GM21526 (cell line): ENCODE measurements around the gene ATP8B3.

Experiments used
- ATAC-seq: cut with Tn5 transposase; IDR thresholded peaks from one replicate; pipeline ENCODE4 v1.9.1; 2021; ENCODE audit warnings: moderate library complexity; ENCODE audit not compliant: unreplicated experiment, low FRiP score

ATP8B3 gene

DNA sequence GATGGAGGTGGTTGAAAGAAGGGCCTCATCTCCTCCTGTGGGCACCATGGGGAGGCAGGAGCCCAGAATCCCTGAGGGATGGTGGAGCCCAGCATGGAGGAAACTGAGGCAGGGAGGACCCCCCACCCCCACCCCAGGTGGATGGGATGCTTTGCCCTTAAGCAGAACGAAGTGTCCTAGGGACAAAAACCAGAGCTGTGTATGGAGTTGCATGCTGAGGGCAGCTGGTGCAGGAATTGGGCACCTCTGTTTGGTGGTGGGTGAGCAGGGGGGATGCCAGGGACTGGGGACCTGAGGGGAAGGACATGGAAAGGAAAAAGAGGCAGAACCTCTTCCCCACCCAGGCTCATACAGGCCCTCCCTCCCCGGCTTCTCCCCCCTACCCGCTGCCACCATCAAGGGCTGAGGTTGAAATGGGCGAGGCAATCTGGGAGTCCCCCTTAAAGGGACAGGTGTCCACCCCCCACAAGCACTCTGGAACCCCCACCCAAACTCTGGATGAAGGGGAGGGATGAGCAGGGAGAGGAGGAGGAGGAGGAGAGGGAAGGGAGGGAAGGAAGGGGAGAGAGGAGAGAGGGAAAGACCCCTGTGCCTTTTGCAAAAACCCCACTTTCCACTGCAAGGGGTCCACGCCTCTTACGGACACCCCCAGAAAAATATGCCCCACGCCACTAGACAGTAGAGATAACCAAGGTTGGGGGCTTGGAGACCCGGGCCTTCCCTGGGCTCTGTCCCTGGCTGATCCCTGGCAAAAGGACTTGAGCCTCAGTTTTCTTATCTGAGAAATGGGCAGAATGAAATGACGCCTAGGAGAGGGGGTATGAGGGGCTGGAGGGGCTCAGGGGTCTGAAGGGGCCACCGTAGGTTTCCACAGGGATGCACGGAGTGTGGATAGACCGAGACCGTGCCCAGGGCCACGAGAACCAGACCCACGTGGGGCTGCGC is 52.8 kb downstream of the ATP8B3 start:
- ATAC-seq = no peak

DNA sequence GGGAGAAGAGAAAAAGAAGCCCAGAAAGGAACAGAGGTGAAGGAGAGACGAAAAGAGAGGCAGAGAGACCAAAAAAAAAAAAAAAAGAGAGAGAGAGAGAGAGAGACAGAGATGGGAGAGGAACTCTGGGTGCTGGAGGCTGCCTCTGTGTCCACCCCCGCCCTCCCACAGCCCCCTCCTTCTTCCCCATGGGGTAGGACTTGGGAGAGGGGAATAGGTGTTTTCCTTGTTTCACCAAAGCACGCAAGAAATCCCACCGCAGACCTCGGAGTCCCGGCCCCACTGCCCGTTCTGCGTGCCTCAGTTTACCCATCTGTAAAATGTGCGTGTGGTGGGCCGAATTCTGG is 53.9 kb downstream of the ATP8B3 start:
- ATAC-seq = no peak

DNA sequence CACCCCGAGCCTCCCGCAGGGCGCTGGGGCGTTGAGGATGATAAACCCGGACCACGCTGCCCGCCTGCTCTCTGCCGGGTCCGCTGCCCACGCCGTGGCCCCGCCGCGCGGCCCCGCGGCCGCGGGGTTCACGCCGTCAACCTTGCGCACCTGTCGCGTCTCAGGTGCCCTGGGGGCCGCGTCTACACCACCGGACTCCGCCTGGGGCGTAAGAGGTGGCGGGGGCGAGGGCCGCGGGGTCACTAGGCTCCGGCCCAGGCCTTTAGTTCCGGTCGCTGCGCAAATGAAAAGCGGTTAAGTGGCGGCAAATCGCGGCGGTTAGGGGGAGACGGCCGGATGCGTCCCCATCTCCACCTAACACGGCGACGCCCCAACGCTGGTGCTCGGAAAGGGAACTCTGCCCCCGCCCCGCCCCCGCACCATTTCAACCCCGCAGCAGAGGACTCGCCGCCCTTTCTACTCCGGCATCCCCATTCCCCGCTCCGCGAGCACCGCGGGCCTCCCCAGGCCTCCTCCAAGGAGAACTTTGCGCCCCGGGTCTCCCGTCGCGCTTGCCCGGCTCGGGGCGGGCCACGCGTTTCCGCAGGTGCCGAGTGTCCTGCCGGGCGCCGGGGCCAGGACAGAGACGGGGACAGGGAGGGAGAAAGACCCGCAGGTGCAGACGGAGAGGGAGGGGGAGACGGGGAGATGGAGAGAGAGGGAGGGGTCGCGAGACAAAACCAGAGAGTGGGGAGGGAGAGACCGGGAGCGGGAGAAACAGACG is 54.4 kb downstream of the ATP8B3 start:
- ATAC-seq = no peak

DNA sequence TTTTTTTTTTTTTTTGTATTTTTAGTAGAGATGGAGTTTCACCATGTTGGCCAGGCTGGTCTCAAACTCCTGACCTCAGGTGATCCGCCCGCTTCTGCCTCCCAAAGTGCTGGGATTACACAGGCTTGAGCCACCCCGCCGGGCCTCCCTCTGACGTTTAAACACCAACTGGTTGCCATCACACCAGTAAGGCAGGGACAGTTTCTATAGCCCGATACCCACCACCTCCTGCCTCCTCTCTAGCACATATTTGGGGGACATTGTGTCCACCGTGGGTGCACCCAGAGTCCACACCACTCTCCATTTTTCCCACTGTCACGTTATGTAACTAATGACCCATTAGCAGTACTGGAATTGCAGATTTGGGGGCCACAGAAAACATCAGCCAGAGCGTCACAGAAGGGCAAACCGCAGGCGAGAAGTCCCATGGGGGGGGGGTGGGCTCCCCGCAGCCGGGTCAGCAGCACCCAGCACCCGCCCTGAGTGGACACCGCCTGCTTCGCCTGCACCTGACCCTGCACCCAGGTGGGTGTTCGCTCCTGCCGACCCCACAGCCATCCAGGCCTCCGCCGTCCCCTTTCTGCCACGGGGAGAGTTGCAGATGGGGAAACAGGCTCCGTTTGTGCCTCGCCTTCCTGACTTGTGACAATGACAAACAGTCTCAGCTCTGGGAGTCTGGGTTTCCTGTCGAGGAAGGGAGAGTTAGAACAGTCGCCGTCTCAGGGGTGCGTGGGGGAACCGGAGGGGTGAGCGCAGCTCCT is 55.2 kb downstream of the ATP8B3 start:
- no peak for ATAC-seq

DNA sequence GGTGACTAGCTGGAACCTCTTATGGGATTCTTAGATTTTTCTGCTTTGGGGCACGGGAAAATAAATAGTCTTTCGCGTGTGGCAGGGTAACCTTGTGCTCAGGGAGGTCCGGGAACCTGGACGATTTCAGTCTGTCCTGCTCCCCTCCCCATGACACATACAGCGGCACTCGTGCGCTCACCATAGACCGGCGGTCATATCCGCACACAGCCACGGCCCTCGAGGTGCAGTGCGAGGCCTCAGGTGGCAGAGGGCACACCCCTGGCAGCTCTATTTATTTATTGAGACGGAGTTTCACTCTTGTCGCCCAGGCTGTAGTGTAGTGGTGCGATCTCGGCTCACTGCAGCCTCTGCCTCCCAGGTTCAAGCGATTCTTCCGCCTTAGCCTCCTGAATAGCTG is 55.8 kb downstream of the ATP8B3 start:
- ATAC-seq = no peak

DNA sequence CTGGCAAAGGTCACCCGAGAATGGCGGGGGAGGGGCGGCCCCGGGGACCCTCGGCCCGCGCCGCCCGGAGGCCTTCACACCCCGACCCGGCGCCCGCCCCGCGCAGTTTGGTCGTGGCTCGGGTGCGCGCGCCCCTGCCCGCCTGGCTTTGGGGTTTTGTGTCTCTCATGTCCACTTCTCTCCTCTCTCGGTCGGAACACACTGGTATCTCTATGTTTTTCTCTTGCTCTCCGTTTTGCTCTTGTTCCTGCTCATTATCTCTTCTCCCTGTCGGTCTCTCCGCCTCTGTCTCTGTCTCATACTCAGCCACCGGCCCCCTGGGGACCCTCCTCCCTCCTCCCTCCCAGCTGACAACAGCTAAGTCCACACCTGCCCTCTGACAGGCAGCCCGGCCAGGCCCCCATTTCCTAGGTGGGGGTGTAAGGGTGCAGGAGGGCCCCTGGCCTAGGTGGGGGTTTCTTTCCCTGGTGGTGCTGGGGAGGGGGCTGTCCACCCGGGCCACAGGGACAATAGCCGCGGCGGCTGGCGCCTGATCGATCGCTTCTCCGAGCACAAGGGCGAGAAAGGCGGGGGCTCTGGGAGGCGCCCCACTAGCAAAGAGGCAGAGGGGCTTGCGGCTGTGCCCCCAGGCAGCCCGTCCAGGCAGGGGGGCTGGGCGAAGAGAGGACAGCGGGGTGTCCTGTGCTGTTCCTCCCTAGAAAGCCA is 56.5 kb downstream of the ATP8B3 start:
- ATAC-seq = no peak

DNA sequence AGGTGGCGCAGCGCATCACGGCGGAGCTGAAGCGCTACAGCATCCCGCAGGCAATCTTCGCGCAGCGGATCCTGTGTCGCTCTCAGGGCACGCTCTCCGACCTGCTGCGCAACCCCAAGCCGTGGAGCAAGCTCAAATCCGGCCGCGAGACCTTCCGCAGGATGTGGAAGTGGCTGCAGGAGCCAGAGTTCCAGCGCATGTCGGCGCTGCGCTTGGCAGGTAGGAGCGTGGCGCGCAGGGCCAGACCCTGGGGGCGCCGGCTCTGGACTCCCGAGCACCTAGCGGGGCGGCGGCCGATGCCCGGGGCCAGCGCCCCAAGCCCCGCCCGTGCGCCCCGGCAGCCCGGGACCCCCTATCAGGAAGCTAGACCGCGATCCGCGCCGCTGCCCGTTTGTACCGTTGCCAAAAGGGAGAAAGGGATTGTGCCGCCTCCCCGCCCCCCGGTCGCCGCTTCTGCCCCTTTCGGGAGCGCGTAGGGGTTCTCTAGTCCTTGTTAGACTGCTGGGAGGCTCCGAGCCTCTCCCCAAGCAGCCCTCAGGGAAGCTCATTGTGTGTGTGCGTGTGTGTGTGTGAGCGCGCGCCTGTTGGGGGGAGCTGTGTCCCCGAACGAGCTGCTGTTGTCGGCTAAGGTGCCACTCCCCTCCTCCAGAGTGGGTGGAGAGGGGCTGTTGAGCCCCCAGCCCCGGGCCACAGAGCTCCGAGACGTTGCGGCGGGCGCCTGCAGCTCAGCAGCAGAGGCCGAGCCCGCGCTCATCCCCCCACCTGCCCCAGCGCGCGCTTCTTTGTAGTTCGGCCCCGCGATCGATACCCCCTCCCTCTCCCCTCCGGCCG is 57.2 kb downstream of the ATP8B3 start:
- ATAC-seq = no peak

DNA sequence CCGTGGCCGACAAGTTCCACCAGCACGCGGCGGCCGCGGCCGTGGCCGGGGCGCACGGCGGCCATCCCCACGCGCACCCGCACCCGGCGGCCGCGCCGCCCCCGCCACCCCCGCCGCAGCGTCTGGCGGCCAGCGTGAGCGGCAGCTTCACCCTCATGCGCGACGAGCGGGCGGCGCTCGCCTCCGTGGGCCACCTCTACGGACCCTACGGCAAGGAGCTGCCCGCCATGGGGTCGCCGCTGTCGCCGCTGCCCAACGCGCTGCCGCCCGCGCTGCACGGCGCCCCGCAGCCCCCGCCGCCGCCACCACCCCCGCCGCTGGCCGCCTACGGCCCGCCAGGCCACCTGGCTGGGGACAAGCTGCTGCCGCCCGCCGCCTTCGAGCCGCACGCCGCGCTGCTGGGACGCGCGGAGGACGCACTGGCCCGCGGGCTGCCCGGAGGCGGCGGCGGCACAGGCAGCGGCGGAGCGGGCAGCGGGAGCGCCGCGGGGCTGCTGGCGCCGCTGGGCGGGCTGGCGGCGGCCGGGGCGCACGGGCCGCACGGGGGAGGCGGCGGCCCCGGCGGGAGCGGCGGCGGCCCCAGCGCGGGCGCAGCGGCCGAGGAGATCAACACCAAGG is 57.9 kb downstream of the ATP8B3 start:
- ATAC-seq = no peak

DNA sequence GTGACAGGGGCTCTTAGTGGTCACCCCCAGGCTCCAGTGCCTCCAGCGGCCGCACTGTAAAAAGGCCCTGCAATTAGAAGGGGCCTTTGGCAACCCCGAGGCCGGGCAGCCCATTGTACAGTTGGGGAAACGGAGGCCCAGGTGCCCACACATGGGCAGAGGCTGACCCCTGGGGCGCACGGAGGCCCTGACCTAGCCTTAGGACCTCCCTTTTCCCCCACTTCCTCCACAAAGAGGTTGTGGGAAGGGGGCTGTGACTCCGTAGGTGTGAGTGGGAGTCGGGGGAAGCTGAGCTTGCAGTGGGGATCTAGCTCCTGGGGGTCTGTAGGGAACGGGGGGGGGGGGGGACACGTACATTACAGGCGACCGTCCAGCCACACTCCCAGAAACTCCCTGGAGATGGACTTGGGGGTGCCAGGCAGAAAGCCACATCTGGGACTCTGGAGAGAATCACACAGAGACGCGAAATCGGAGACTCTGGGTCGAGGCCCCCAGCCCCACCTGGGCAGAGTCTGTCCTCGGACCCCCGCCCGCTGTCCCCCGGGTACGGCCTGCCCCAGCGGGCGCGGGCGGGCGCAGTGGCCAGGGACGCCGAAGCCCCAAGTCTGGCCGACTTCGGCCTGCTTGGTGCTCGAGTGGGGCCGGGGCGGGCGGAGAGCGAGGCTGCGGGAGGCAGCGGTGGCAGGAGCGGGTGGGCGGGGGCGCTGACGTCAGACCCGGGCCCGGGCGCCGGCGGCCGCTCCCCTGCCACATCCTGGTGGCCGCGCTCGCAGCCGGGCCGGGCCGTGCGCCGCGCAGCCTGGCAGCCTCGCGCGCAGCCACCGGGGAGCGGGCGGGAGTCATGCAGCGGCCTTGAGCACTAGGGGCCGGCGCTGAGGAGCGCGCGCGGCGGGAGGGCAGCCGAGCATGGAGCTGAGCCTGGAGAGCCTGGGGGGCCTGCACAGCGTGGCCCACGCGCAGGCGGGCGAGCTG is 59.0 kb downstream of the ATP8B3 start, which contains the start of gene ONECUT3:
ONECUT3 (plus strand) TSS at position 750 of the 972 bp plus-strand sequence; CDS start at position 907, 157 bp downstream.
- ATAC-seq = no peak

DNA sequence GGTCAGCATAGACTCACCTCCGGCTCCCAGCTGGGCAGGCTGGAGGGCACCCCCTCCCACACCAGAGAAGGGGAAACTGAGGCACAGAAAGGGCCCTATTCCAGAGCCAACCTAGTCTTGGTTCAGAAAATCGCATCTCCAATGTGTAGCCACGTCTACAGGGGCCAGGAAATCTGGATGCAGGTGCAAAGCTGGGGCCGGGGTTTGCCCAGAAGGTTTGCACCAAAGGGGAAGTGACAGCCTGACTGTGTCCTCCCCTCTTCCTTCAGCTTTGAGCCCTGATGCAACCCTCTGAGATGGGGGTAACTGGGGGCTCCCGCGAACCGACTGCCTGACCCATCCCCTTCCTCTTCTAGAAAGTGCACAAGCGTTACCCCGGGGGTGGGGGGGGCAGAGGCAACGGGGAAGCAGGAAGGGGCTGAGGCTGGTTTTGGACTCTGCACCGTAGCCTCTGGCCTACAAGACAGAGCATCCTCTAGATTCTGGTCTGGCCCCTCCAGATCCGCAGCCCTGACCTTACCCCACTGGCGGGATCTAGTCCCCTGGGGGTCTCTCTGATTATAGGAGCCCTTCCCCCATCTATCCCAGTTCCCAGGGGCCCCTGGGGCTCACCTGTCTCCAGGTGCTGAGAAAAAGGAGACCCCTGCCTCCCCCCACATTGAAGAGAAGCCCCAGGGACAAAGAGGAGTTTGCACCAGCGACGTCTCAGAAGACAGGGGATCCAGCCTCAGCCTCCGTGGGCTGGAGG is 59.9 kb downstream of the ATP8B3 start:
- ATAC-seq = no peak

DNA sequence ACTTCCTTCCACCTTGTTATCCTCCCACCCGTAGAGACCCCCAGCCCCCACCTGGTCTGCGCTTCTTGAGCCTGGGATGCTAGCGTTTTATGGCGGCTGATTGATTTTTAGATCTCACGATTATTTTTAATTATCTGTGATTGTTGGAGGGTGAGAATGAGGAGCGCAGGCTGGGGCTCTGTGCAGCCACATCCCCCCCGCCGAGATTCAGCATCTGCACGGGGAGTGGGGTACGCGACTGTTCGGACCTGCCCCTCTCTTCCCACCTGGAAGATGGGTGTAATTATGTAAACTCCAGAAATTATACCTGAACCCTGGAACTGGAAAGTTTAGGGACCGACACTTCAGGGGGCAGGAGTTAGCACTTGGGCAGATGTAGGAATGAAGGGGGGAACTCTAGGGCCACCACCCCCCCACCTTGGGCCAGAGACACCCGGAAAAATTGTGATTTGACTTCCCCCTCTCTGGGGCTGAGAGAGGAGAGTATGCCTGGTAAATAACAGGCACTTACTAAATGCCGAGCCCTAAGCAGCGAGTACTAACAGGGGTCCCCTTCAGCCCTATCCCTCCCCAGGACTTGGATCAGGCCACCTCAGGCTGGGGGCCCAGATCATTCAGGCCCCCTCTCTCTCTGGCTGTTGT is 60.6 kb downstream of the ATP8B3 start:
- ATAC-seq = no peak

DNA sequence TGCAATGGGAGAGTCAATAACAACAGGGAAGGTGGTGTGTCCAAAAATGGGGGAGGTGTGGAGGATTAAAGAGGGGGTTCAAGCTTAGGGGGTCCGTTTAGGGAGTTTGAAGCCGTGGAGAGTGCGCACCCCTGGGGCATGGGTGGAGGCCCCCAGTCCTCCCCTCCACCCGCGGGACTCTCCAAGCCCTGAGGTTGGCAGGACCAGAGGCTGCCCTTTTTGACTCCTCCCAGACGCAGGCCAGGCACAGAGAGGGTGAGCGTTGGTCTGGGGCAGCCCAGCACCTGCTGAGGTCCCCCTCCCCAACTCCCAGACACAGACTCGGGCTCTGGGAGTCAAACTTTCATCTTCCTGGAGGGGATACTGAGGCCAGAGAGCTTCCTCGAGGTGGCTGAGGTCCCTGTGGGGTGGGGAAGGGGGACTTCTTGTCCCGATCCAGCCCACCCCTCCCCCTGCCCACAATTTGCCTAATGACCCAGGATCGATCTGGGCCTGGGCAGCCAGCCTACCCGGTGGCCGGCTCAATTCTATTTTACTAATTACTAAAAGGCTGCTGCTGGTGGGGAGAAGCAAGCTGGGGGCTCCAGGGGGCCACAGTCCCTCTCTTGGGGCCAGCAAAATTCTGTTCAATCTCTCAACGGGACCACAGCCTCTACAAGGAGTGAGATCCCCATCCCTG is 61.6 kb downstream of the ATP8B3 start:
- no peak for ATAC-seq

DNA sequence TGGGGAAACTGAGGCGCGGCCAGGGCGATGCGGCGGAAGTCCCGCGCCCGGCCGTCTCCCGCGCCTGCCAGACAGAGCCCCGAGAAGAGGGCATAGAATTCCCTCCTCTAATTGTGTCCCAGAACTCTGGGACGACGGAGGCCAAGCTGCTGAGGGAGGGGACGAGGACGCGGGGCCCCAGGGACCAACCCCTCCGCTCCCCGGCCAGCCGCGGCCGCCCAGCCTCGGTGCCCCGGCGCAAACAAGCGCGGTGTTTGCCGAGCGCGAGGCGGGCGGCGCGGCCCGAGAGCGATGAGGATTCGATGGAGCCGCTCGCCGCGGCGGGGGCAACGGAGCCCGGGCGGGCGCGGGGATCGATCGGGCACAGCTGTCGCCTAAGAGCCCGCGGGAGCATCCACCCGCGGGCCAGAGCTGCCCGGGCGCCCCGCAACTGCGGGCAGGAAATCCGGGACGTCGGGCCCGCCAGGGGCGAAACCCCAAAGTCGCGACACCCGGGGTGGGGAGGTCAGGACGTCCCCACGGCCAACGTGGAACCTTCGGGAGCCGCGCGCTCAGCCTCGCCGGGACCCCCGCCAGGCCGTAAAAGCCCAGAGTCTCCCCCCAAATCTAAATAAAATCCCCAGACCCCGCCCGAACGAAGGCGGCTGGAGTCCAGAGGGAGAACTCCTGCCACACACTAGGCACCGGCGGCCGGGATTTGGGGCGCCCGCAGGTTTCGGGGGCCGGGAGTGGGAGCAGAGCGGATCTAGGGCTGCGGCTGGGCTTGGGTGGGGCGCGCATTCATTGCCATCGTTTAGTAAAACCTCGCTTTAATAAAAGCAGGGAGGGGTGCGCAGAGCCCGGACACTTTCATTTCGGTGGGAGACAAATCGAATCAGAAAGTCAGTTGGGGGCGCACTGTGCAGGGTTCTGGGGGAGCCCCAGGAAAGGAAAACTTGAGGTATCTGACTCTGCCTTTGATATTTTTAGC is 62.4 kb downstream of the ATP8B3 start:
- no peak for ATAC-seq

DNA sequence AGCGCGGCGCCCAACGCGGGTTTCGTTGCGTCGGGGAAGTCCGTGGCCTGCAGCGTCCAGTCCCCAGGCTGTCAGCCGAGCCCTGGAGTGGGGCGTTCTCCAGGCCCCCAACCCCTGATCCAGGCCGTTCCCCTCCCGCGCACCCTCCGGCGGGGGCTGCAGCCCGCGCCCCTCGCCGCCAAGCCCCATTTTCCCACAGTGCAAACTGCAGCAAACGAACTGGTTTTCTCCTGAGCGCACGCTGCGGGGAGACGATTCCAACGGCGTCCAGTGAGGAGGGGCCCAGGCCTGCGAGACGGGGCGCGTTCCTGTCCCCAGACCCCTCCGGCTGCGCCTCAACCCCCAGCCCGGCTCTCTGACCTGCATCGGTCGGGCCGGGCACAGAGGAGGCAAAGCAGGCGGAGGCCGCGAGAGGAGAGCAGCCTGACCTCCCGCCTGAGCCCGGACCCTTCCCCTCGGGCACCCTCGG is 63.2 kb downstream of the ATP8B3 start:
- no peak for ATAC-seq
